Hematopoietic multipotent progenitor cell treated with erythropoietin and hydrocortisone succinate and interleukin-3 and kit ligand, for 6 days (in vitro differentiated cells): ENCODE measurements around the gene FER1L5.

Experiments used
- DNase-seq: peaks from one replicate; pipeline ENCODE4 v3.0.0-alpha.2; 2015

Gene FER1L5

GRCh38 chr2:96642564-96643360 is at the start of gene FER1L5:
TSS of gene FER1L5 (plus strand) at chr2:96642764. CDS start at chr2:96642837, 73 bp downstream.
- no peak for DNase-seq

GRCh38 chr2:96594282-96594681 is 48.3 kb upstream of the FER1L5 start:
- no peak for DNase-seq

GRCh38 chr2:96594691-96595152 is 47.8 kb upstream of the FER1L5 start:
- DNase-seq = peak; percentile 64

GRCh38 chr2:96596596-96596995 is 46.0 kb upstream of the FER1L5 start:
- no peak for DNase-seq

DNA sequence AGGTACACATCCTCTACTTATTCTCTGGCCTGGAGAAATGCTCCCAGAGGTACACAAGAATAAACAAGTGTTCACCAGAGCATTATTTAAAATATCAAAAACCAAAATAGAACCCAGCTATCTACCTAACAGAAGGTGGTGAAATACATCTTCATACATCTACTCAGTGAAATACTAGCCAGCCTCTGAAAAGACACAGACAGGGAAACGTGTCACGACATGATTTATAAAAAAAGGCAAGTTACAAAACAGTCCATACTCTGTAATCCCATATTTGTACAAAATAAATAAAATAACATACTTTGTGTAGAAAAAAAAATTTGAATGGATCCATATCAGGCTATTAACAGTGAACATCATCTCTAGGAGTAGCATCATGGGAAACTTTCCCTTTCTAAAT is 42.6 kb upstream of the FER1L5 start:
- no peak for DNase-seq

GRCh38 chr2:96601382-96602292 is 40.9 kb upstream of the FER1L5 start:
- peak; percentile 59 for DNase-seq

DNA sequence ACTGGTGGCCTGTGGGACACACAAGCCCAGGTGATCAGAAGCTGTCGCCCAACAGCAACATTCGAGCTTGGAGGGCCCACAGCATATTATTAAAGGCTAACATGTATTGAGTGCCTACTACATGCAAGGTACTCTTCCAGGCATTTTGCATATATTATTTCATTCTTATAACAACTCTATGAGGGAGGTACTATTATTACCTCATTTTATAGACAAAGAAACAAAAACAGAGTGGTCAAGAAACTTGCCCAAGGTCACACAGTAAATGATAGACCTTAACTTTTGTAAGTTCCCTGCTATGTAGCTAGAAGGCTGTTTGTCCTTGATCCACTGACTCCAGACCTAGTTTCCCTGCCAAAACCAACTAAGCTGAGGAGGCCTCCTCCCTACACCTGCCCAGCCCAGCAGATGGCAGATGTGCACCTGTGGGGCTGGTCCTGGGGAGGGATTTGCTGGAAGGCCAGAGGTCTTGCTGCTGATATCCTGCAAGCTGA is 40.2 kb upstream of the FER1L5 start:
- DNase-seq = no peak

DNA sequence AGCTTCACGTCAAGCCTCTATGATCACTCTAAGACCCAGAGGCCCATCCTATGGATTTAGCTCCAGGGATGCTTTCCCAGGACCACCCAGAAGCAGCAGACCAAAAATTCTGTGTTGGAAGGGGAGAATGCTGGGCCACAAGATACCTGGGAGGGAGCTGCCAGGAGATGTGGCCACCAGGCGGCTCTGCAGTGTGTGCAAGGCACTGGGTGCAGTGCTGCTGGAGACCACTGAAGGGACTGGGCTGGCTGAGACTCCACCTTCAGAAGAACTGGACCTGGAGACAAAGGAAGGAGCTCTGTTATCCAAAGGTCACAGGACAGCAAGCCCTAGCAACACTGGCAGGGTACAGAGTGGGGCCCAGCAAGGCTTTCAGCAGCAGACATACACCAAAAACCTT is 38.5 kb upstream of the FER1L5 start:
- no peak for DNase-seq

- DNase-seq = no peak
Measured at GRCh38 chr2:96608469-96609455, 33.8 kb upstream of the FER1L5 start.

- no peak for DNase-seq
Measured at GRCh38 chr2:96616128-96616527, 26.4 kb upstream of the FER1L5 start.

GRCh38 chr2:96616535-96616934 is 26.0 kb upstream of the FER1L5 start:
- DNase-seq = no peak

GRCh38 chr2:96617012-96617411 is 25.6 kb upstream of the FER1L5 start:
- DNase-seq = no peak

- DNase-seq = peak; percentile 69
Measured at GRCh38 chr2:96618596-96619283, 23.8 kb upstream of the FER1L5 start.

DNA sequence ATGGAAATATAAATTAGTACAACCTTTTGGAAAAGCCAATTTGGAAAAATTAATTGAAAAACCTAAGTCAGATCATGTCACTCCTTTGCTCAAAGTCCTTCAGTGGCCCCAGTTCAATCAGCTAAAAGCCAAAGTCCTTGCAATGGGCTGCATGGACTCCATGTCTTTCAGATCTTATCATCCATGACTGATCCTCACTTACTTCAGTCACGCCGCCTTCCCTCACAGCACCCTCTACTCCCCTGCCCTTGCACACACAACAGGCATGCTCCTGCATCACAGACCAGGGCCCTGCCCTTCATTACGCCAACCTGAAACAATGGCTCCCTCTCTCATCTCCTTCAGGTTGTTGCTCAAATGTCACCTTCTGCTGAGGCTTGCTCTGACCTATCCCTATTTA is 20.0 kb upstream of the FER1L5 start:
- DNase-seq = no peak

DNA sequence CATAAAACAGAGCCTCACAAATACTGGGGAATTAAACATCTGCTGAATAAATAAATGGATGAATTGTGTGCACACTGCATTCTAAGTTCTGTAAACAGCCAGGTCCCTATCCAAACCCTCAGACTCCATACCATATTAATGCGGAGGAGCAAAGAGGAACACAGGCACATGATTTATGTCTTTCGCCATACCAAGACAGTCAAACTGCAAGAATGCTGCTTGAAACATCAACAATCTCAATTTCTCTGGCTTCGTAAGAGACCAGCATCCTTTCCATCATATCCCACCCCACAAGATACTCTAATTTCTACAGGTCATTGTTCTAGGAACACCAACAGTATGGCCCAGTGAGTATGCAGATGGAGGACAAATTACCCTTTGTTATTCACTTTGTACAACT is 19.4 kb upstream of the FER1L5 start:
- DNase-seq = peak; percentile 54

DNA sequence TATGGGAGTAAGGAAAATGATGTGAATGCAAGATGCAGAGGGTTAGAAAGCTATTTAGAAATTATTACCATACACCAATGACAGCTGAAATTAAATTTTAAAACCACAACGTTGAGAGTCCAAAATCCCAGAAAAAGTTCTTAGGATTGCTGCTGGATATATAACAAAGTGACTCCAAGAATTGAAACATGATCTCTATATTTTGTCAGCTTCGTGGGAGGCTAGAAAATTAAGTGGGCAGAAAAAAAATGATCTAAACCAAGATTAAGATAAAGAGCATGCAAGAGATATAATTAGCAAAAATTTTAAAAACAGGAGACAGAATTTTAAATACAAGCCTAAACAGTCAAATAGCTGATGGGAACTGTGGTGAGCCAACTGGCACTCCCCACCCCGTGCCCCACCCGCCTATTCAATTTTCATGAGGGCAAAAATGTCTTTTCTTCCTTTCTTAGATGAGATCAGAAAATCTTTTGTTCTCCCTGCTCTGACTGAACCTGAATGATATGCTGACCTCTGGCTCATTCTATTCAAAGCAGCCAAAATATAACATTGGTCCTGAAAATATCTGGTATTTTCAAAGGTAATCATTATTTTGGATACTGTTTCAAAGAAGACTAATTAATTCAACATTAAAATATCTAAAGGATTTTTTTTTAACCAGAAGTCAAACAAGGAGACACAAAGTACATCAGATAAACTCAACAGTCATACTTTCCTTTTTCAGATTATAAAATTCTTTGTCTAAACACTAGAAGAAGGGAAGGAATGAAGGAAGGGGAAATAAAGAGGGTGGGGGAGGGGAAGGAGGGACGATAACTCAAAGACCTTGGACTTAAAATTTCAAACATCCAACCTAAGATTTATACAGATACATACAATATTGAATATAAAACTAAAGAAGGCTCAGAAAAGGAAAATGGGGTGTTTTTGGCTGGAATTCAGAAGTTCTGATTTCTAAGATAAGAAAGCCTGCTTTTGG is 16.7 kb upstream of the FER1L5 start:
- peak; percentile 41 for DNase-seq

- no peak for DNase-seq
Measured at GRCh38 chr2:96626553-96626942, 16.0 kb upstream of the FER1L5 start.

- DNase-seq = no peak
Measured at GRCh38 chr2:96631804-96632435, 10.6 kb upstream of the FER1L5 start.

DNA sequence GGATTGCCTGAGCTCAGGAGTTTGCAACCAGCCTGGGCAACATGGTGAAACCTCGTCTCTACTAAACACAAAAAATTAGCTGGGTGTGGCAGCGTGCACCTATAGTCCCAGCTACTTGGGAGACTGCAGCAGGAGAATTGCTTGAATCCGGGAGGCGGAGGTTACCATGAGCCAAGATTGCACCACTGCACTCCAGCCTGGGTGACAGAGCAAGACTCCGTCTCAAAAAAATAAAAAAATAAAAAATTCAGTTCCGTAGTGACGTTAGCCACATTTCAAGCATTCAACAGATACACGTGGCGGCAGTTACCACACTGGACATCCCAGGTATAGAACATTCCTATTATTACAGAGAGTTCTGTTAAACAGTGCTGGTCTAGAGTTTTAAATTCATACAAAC is 8.9 kb upstream of the FER1L5 start:
- DNase-seq = no peak
